Epithelial cell of esophagus (primary cell): ENCODE results near the gene CDH16.

Experiments used
- DNase-seq: peaks from one replicate; pipeline ENCODE4 v3.0.0; 2010; ENCODE audit warnings: low read depth
- H3K4me3 ChIP-seq: 2 replicates; pipeline ENCODE4 v1.5.1; 2011; ENCODE audit warnings: mild to moderate bottlenecking, low read length, control low read depth
- CTCF ChIP-seq: IDR thresholded peaks from 2 replicates; pipeline ENCODE4 v1.5.1; 2011; ENCODE audit warnings: low read depth, mild to moderate bottlenecking, low read length, control low read depth, inconsistent platforms; ENCODE audit not compliant: insufficient read depth; ENCODE audit errors: missing control alignments

The CDH16 gene

GRCh38 chr16:66888647-66889615 lies 29.8 kb downstream of the CDH16 start:
- no peak for TF ChIP-seq CTCF
- no peak overlapping the region for H3K4me3 ChIP-seq
- no peak for DNase-seq

GRCh38 chr16:66886914-66887313 lies 31.8 kb downstream of the CDH16 start:
- no peak overlapping the region for H3K4me3 ChIP-seq
- no peak for TF ChIP-seq CTCF
- no peak for DNase-seq

- TF ChIP-seq CTCF = no peak
- H3K4me3 ChIP-seq = no peak overlapping the region
- no peak for DNase-seq
Observed at GRCh38 chr16:66886321-66886720, 32.4 kb downstream of the CDH16 start.

- no peak for TF ChIP-seq CTCF
- no peak for DNase-seq
- H3K4me3 ChIP-seq = no peak overlapping the region
Observed at GRCh38 chr16:66885491-66885890, 33.2 kb downstream of the CDH16 start.

- no peak for DNase-seq
- TF ChIP-seq CTCF = no peak
- no peak overlapping the region for H3K4me3 ChIP-seq
Observed at GRCh38 chr16:66882702-66883101, 36.0 kb downstream of the CDH16 start.

- DNase-seq = no peak
- H3K4me3 ChIP-seq = no peak overlapping the region
- no peak for TF ChIP-seq CTCF
Observed at GRCh38 chr16:66881964-66882508, 36.6 kb downstream of the CDH16 start.

GRCh38 chr16:66881560-66881959 lies 37.1 kb downstream of the CDH16 start:
- TF ChIP-seq CTCF = no peak
- peak overlapping the region; percentile 88 for H3K4me3 ChIP-seq
- no peak for DNase-seq
